Middle frontal gyrus (tissue), 1 donor: ENCODE measurements around the gene CDRT15L2.
"Not testable (repeated sequence)": the region's sequence is repeated elsewhere in the genome, so short reads cannot be mapped to it uniquely, and the experiment has no call there.

Experiments
- DNase-seq: peaks from one replicate; pipeline ENCODE4 v3.0.0-alpha.2; 2015; ENCODE audit warnings: low spot score; ENCODE audit errors: extremely low spot score

The CDRT15L2 gene

DNA sequence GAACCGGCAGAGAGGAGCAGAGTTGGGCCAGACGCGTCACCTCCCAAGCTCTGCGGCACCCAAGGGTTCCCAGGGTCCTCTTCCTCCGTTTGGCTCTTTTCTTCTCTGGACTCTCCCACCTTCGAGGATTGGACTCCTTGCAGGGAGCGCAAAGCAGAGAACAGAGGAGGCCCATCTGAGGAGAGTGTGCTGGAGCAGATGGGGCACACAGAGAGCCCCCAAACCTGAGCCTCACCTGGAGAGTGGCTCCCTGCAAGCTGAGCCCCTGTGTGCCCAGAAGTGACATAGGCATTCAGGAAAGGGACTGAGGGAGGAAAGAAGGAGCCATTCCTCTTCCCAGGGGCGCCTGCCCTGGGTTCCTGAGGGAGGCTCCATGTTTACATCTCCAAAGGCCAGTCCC lies 6.3 kb upstream of the CDRT15L2 start:
- DNase-seq, result not testable (repeated sequence)

- DNase-seq, result not testable (repeated sequence)
These were observed 4.5 kb upstream of the CDRT15L2 start for GRCh38 chr17:20575071-20575470.

- DNase-seq, result not testable (repeated sequence)
These were observed 4.5 kb downstream of the CDRT15L2 start for GRCh38 chr17:20583891-20584577.

- DNase-seq, result not testable (repeated sequence)
These were observed 9.4 kb downstream of the CDRT15L2 start for GRCh38 chr17:20588744-20589453.

DNA sequence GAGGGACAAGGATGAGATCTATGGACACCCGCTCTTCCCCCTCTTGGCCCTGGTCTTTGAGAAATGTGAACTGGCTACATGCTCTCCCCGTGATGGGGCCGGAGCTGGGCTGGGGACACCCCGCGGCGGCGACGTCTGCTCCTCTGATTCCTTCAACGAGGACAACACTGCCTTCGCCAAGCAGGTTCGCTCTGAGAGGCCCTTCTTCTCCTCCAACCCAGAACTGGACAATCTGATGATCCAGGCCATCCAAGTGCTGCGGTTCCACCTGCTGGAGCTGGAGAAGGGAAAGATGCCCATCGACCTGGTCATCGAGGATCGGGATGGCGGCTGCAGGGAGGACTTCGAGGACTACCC lies 9.9 kb downstream of the CDRT15L2 start:
- not testable (repeated sequence) for DNase-seq

DNA sequence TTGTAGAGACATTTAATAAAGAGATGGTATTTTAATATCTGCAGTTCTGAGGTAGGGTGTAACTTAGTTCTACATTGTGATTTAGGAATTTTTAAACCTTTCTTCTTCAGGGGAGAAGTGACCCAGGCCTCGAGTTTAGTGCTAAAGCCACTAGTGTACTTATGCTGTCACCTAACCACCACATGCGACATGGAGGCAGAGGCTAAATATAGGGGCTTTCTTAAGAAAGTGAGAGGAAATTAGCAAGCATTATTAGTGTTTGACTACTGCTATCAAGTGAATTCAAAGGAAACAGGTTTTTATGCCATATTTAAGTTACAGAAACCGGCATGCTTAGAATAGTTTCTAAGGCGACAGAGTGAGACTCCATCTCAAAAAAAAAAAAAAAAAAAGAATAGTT lies 11.5 kb downstream of the CDRT15L2 start:
- DNase-seq, result not testable (repeated sequence)

GRCh38 chr17:20605568-20605967 lies 26.0 kb downstream of the CDRT15L2 start:
- not testable (repeated sequence) for DNase-seq

- DNase-seq, result not testable (repeated sequence)
These were observed 30.0 kb downstream of the CDRT15L2 start for GRCh38 chr17:20609490-20609889.

GRCh38 chr17:20611309-20611708 lies 31.8 kb downstream of the CDRT15L2 start:
- DNase-seq, result no peak

DNA sequence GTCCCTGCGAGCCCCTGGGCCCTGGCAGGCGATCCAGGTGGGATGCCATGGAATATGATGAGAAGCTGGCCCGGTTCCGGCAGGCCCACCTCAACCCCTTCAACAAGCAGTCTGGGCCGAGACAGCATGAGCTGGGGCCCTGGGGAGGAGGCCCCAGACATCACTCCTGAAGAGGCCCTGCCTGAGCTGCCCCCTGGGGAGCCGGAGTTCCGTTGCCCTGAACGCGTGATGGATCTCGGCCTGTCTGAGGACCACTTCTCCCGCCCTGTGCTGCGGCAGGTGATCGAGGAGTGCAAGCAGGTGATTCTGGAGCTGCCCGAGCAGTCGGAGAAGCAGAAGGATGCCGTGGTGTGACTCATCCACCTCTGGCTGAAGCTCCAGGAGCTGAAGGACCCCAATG lies 33.1 kb downstream of the CDRT15L2 start:
- DNase-seq, result no peak

DNA sequence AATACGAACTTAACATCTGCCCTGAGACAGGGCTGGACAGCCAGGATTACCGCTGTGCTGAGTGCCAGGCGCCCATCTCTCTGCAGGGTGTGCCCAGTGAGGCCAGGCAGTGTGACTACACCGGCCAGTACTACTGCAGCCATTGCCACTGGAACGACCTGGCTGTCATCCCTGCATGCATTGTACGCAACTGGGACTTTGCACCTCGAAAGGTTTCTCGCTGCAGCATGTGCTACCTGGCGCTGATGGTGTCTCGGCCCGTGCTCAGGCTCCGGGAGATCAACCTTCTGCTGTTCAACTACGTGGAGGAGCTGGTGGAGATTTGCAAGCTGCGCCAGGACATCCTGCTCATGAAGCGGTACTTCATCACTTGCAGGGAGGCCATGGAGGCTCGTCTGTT lies 33.7 kb downstream of the CDRT15L2 start:
- no peak for DNase-seq

DNA sequence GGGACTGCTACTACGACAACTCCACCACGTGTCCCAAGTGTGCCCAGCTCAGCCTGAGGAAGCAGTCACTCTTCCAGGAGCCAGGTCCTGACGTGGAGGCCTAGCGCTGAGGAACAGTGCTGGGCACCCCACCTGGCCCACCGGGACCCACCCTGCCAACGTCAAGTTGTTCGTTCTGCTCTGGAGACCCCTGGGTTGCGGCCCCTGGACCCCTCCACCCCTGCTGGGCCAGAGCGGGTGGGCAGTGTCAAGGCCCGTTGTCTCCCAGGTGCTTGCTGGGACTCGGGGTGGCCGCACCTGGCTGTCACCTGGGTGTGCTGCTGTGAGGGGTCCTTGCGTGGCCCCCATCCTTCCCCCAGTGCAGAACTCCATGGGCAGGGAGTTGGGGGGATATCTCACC lies 34.4 kb downstream of the CDRT15L2 start:
- DNase-seq, result no peak

GRCh38 chr17:20615461-20615860 lies 35.9 kb downstream of the CDRT15L2 start:
- DNase-seq, result not testable (repeated sequence)
